Thoracic aorta (tissue), 2 donors: ENCODE results near the gene LHFPL5. TPM values are rescaled to one million over a fixed set of nuclear protein-coding genes. Genes with fewer than 3 reads are reported as not detected.

Experiments
- ATAC-seq: fragments of 150-250 bp; one replicate; pipeline ENCODE4 v1.8.0; 2017; ENCODE audit warnings: low read depth; ENCODE audit not compliant: insufficient number of reproducible peaks, low FRiP score
- DNase-seq: peaks from one replicate; pipeline ENCODE4 v3.0.0-alpha.2; 2020; ENCODE audit warnings: low spot score
- H3K27ac ChIP-seq, 2 donors: fragments of 200-600 bp; sonication (generic); 1 replicate in 1 of 2; 2 replicates in 1 of 2; pipeline ENCODE4 v1.5.1; 2016; ENCODE audit warnings: mild to moderate bottlenecking in 2 of 2, moderate library complexity in 2 of 2
- H3K27me3 ChIP-seq: fragments of 200-600 bp; sonication (generic); replicated peaks from 2 replicates; pipeline ENCODE4 v1.6.0; 2016; ENCODE audit warnings: mild to moderate bottlenecking; ENCODE audit not compliant: insufficient read depth
- H3K36me3 ChIP-seq: fragments of 200-600 bp; sonication (generic); one replicate; pipeline ENCODE4 v1.5.1; 2016
- H3K4me1 ChIP-seq, 2 donors: fragments of 200-600 bp; sonication (generic); 1 replicate in 1 of 2; 2 replicates in 1 of 2; pipeline versions ENCODE4 v1.5.1 to v1.6.0; 2016; ENCODE audit warnings: low read depth in 2 of 2, mild to moderate bottlenecking in 1 of 2; ENCODE audit not compliant: control insufficient read depth in 1 of 2
- H3K4me3 ChIP-seq: fragments of 200-600 bp; sonication (generic); 2 replicates; pipeline ENCODE4 v1.5.1; 2016; ENCODE audit warnings: mild to moderate bottlenecking
- H3K9me3 ChIP-seq: fragments of 200-600 bp; sonication (generic); 2 replicates; pipeline ENCODE4 v1.5.1; 2016
- total RNA-seq, 2 donors: library from RNA; depleted of rRNA; stranded (reverse); fragments of >200 nt; gene quantifications; one replicate each; pipeline versions ENCODE4 v1.1.0 to v1.2.3, GENCODE V29; 2016
- TF ChIP-seq, protein P1 (sequence below): fragments of 200-600 bp; sonication (generic); IDR thresholded peaks from one replicate; pipeline ENCODE4 v1.5.1; 2019; ENCODE audit warnings: antibody characterized with exemption

LHFPL5 gene
- total RNA-seq, 2 donors from 2014 or later: not detected

GRCh38 chr6:35801148-35801547 is 4.0 kb upstream of the LHFPL5 start:
- Histone ChIP-seq H3K4me3 (no peak overlapping the region), H3K27me3 (no peaks in the 10 kb centered on the region), H3K27ac (no peak overlapping the region), H3K4me1 (peaks cover 0 to 3% of the 10 kb centered on the region in 2 donors), H3K36me3 (no peaks in the 10 kb centered on the region), H3K9me3 (no peaks in the 10 kb centered on the region)
- TF ChIP-seq, protein P1, sequence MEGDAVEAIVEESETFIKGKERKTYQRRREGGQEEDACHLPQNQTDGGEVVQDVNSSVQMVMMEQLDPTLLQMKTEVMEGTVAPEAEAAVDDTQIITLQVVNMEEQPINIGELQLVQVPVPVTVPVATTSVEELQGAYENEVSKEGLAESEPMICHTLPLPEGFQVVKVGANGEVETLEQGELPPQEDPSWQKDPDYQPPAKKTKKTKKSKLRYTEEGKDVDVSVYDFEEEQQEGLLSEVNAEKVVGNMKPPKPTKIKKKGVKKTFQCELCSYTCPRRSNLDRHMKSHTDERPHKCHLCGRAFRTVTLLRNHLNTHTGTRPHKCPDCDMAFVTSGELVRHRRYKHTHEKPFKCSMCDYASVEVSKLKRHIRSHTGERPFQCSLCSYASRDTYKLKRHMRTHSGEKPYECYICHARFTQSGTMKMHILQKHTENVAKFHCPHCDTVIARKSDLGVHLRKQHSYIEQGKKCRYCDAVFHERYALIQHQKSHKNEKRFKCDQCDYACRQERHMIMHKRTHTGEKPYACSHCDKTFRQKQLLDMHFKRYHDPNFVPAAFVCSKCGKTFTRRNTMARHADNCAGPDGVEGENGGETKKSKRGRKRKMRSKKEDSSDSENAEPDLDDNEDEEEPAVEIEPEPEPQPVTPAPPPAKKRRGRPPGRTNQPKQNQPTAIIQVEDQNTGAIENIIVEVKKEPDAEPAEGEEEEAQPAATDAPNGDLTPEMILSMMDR: no peak
- DNase-seq: no peak
- ATAC-seq: no peak

- Histone ChIP-seq H3K4me1 (peaks cover 0 to 3% of the 10 kb centered on the region in 2 donors), H3K27ac (no peak overlapping the region), H3K27me3 (no peaks in the 10 kb centered on the region), H3K36me3 (no peaks in the 10 kb centered on the region), H3K4me3 (no peak overlapping the region), H3K9me3 (no peaks in the 10 kb centered on the region)
- DNase-seq (no peak), ATAC-seq (no peak)
- TF ChIP-seq, protein P1: no peak
Observed at GRCh38 chr6:35808688-35809087, 3.5 kb downstream of the LHFPL5 start.

GRCh38 chr6:35809809-35810208 is 4.7 kb downstream of the LHFPL5 start:
- TF ChIP-seq, protein P1: no peak
- H3K27me3 ChIP-seq: no peaks in the 10 kb centered on the region
- no peak for ATAC-seq

GRCh38 chr6:35810971-35811698 is 6.0 kb downstream of the LHFPL5 start:
- TF ChIP-seq, protein P1: no peak
- no peak overlapping the region for H3K4me3 ChIP-seq
- ATAC-seq (no peak), DNase-seq (no peak)
- no peaks in the 10 kb centered on the region for H3K36me3 ChIP-seq
- H3K27me3 ChIP-seq: no peaks in the 10 kb centered on the region
- no peaks in the 10 kb centered on the region for H3K4me1 ChIP-seq
- H3K9me3 ChIP-seq: no peaks in the 10 kb centered on the region
- no peak overlapping the region for H3K27ac ChIP-seq

More at GRCh38 chr6:35809809-35810208, 4.7 kb downstream of the LHFPL5 start:
- no peak for DNase-seq
- H3K36me3 ChIP-seq: no peaks in the 10 kb centered on the region
- H3K9me3 ChIP-seq: no peaks in the 10 kb centered on the region
- H3K4me1 ChIP-seq: peaks cover 0 to 3% of the 10 kb centered on the region in 2 donors
- H3K4me3 ChIP-seq: no peak overlapping the region
- no peak overlapping the region for H3K27ac ChIP-seq

DNA sequence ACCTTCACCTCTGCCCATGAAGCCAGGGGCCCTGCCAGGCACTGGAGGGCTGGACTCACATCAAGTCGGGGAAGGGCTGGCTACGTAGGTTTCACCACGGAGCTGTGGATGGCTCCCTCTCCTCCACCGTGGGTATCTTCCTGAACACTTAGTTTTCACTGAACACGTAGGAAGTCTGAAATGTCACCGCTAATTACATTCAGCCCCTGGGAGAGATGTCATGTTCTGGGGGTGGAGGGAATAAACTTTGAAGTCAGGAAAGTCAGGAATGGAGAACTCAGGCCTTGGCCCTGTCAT is 6.5 kb downstream of the LHFPL5 start:
- no peaks in the 10 kb centered on the region for H3K27me3 ChIP-seq
- peaks cover 4% of the 10 kb centered on the region for H3K9me3 ChIP-seq

More for the DNA sequence above, 6.5 kb downstream of the LHFPL5 start:
- Histone ChIP-seq H3K36me3 (no peaks in the 10 kb centered on the region), H3K4me3 (no peak overlapping the region), H3K27ac (no peak overlapping the region), H3K4me1 (no peaks in the 10 kb centered on the region)
- TF ChIP-seq, protein P1: no peak
- no peak for ATAC-seq
- no peak for DNase-seq
